ENCODE results near the gene HEXIM2. TPM values are rescaled to one million over a fixed set of nuclear protein-coding genes. Genes with fewer than 3 reads are reported as not detected.
A peak's percentile ranks its signal among the peaks of the same experiment; 100 is the strongest.

Gene HEXIM2
- total and polyA plus RNA-seq, 2 of the 4 experiments (the other 2 are of a cell fraction), result 4.5 to 6.1 TPM

GRCh38 chr17:45218895-45219661 is 57.4 kb downstream of the HEXIM2 start:
- 83% methylated on average over 1 of the region's 12 CpGs; no CpG with 5 or more reads in 1 of the 2 experiments for WGBS, 2 experiments (ENCODE audit: extremely low coverage in 2 of 2, insufficient read length in 1 of 2)
- Histone ChIP-seq H3K18ac (ENCODE audit: low read depth, low read length) (no peak overlapping the region), H2AFZ (replicated peaks; ENCODE audit: low read length, poor library complexity) (peak overlapping the region; percentile 58), H3K36me3 (ENCODE audit: control insufficient read depth, insufficient read depth, low read length) (no peaks in the 10 kb centered on the region), H2BK5ac (ENCODE audit: low read depth, low read length, poor library complexity, severe bottlenecking) (no peak overlapping the region), H3K4me2 (ENCODE audit: low read depth, low read length) (0 out of 2 replicates have a peak overlapping the region, but pooled peaks have one; percentile 34), H3K79me1 (ENCODE audit: low read depth in 1 of 2, low read length in 2 of 2) (no peaks in the 10 kb centered on the region; a peak in 1 of 4 replicates), H2AK9ac (replicated peaks; ENCODE audit: low read depth, low read length, poor library complexity) (no peak overlapping the region), H3K9ac (ENCODE audit: low read depth, low read length) (no peak overlapping the region), H3K4ac (ENCODE audit: low read depth, low read length) (no peak overlapping the region), H3K9me1 (ENCODE audit: insufficient read depth, low read length) (no peaks in the 10 kb centered on the region), H3K27me3 (ENCODE audit: control insufficient read depth, insufficient read depth, low read length) (peaks cover 15% of the 10 kb centered on the region), H3K14ac (replicated peaks; ENCODE audit: low read depth, low read length) (no peak overlapping the region), H3K27ac (ENCODE audit: insufficient read depth, low read length) (no peak overlapping the region), H2AK5ac (ENCODE audit: low read depth, low read length) (no peak overlapping the region), H3K9me3 (ENCODE audit: control insufficient read depth, insufficient read depth, low read length) (no peaks in the 10 kb centered on the region), H4K91ac (ENCODE audit: insufficient read depth, low read depth, low read length) (no peak overlapping the region), H3K4me3 (ENCODE audit: insufficient read depth, low read depth, low read length) (no peak overlapping the region), H3K56ac (ENCODE audit: extremely low read depth, insufficient read depth, low read length) (no peak overlapping the region), H4K5ac (ENCODE audit: low read depth, low read length) (no peak overlapping the region), H2BK120ac (ENCODE audit: low read depth, low read length) (no peak overlapping the region), H2BK20ac (ENCODE audit: low read depth, low read length) (no peak overlapping the region), H3K23ac (ENCODE audit: low read depth, low read length) (no peak overlapping the region), H3K4me1 (ENCODE audit: control insufficient read depth, insufficient read depth, low read length) (peaks cover 9% of the 10 kb centered on the region; the same call in 1 of the 2 replicates), H4K8ac (ENCODE audit: low read depth in 2 of 2, low read length in 2 of 2) (no peak overlapping the region), H4K20me1 (ENCODE audit: insufficient read depth, low read length) (no peaks in the 10 kb centered on the region), H2BK15ac (ENCODE audit: low read depth, low read length) (no peak overlapping the region)
- CTCF ChIA-PET, result interaction anchor here (0.5 to 1.8 kb wide), 13 partner anchors 10 to 372 kb away, joined by 3 to 14 read pairs (median 4); partner anchors contain the start of gene ACBD4
- TF ChIP-seq POLR2A (IDR thresholded peaks at IDR 0.05; ENCODE audit: low read depth, low read length), result peak; percentile 39; the same call in 1 of the 2 replicates
- peak; percentile 97 for TF ChIP-seq RAD21 (IDR thresholded peaks at IDR 0.05; ENCODE audit: low read length)
- TF ChIP-seq FOS (IDR thresholded peaks at IDR 0.05; ENCODE audit: low read depth, low read length), result no peak
- no peak for TF ChIP-seq RFX5 (IDR thresholded peaks at IDR 0.05; ENCODE audit: low read depth, low read length)
- peak; percentile 36; the same call in 1 of the 2 replicates for TF ChIP-seq MAZ (IDR thresholded peaks at IDR 0.05; ENCODE audit: borderline replicate concordance, low read depth, low read length)
- peak; percentile 98 for TF ChIP-seq CTCF (conservative IDR thresholded peaks at IDR 0.05; ENCODE audit: low read depth, low read length)
- peak; percentile 95 for TF ChIP-seq SMC3 (IDR thresholded peaks at IDR 0.05; ENCODE audit: low read depth, low read length)
- dilution Hi-C loops (cut with HindIII; ENCODE audit: low sequenced_read_pairs, unreplicated experiment) (no loop called here), in situ Hi-C loops (cut with MboI; ENCODE audit: low sequenced_read_pairs) (loop anchor here (5.0 to 25.0 kb wide), 3 partner anchors 168 to 636 kb away; no protein-coding TSS in a partner anchor), intact Hi-C loops (cut with micrococcal nuclease) (loop anchor here (1.0 to 10.0 kb wide), 6 partner anchors 16 to 616 kb away; partner anchors contain the start of gene MAP3K14)
- peak; percentile 77 for DNase-seq
- peak; percentile 90 for ATAC-seq (ENCODE audit: low read depth)
- POLR2A ChIA-PET (ENCODE audit: unreplicated experiment), result no interaction called here
- BruUV-seq (replicated peaks), result no TSS peak

All from IMR-90 (cell line).